HG02759 (cell line): ENCODE measurements around the gene CELF4.

Experiments
- ATAC-seq: cut with Tn5 transposase; IDR thresholded peaks from one replicate; pipeline ENCODE4 v1.9.1; 2021; ENCODE audit warnings: mild to moderate bottlenecking, moderate library complexity; ENCODE audit not compliant: unreplicated experiment

CELF4 gene

DNA sequence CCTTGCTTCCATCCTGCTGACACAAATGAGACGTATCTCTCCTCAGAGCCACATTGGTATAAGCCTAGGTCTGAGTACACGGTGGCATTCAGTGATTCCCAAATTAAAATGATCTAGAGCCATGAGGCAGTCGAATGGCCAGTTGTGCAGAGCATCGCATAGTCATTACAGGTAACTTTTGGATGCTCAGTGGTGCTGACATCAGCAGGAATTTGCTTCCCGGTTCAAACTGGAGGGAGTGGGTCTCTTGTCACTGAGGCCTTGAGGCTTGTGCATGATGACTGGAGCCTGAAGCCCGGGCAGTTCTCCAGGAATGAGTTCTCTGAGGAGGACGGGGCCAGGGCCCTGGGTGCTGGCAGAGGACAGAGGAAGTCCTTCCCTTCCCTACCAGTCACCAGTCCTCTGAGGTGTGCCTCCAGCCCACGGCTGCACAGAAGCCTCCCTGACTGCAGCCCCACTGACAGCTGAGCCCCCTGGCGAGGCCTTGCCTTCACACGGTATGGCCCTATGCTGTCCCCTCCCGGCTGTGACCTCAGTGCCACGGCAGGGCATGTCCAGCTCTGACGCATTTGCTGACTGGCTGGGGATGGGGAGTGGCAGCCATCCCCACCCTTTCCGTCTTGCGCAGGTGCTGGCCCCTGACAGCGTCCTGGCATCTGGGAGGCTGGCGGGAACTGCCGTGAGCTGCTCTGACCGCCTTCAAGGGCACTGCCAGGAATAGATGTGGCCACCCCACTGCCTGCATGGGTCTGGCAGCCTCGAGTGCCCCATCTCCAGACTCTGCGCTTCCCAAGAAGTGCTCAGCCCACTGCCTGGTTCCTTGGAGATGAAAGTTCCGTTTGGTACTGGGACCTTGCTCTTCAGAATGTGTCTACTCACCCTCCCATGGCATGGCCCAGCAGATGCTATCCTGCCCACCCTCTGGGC is 117.4 kb downstream of the CELF4 start:
- no peak for ATAC-seq

DNA sequence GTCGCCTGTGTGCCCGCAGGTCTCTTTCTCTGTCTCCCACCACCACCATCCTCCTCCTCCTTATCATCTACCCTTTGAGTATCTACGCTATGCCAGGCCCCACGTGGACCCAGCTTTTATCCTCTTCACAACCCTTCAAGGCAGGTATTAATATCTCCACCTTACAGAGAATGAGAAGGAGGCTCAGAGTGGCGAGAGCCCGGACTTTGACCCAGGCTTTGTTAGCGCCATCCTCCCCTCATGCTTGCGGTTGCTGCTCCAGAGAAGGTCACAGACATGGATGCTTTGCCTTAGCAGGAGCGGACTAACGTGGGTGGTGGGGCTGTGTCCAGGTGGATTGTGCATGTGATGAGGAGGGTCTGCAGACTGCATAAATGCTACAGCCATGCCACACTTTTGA is 119.8 kb downstream of the CELF4 start:
- no peak for ATAC-seq

DNA sequence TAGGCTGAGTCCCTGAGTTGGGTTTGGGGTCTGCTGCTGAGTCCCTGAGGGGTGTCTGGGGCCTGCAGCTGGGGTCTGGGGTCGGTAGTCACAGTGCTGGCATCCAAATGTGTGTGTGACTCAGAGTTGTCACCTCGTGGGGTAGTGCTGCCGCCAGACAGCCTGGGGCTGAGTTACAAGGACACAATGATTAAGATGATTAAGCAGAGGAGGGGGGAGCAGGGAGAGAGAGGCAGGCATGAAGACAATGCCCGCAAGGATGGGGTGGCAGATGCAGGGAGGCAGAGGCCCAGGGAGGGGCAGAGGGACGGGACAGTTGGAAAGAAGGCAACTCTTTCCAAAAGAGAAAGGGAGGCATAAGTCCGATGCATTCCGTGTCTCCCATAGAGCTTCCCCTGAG is 120.2 kb downstream of the CELF4 start:
- no peak for ATAC-seq

DNA sequence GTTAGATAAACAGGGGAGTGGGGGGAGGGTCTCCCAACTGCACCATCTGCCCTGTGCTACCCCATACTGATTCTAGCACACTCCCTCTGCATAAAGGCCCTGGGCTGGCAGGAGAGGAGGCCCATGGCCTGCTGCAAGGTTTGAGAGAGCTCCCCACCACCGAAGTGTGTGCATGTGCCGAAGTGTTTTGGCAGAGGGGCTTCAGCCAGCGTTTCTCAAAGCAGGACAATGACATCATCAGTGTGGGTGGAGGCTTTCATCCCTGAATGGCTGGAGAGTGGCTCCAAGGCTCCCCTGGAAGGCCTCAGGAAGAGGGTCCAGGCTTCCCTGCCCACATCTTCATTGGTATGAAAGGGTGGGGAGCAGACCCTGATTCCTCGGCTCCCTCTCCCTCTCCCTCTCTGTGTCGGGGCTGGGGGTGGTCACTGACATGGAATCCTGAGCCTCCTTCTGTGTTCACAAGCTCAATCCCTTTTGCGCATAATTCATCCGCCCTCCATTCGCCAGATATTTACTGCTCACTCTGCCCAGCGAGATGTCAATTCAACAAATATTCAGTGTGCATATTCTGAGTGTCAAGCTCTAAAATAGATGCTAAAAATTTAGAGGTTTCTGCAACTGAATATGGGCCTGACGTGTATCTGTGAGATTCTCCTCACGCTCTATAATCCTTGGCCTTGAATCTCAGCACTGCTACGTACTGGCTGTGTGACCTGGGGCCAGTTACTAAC is 122.1 kb downstream of the CELF4 start:
- ATAC-seq, result no peak

DNA sequence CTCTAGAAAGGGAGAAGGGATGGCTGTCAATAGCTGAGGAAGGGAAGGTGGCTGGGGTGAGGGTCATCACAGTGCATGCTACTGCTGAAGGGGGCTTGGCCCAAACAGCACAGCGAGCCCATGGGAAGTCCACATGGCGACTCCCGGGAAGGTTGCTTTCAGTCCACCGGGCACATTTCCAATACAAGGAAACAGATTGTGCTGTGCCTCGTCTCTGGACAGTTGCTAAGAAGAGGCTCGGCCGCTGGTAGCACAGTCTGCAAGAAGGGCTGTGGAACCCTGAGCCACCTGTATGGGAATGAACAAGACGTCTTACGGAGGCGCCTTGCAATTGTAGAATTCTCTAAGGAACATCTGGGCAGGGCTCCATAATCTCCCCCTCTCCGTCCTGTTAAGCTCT is 123.1 kb downstream of the CELF4 start:
- ATAC-seq, result no peak

DNA sequence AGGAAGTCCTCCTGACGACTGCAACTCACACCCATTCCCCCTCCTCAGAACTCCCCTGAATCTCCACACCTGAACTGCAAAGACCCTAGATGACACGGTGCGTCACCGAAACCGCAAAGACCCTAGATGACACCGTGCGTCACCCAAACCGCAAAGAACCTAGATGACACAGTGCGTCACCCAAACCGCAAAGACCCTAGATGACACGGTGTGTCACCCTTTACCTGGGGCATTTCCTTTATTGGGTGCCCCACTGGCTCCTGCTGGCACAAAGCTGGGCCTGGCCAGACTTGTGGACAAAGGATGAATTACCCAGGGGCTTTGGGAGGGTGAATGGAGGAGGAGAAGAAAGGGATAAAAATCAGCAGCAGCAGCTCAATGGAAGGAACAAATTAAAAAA is 123.8 kb downstream of the CELF4 start:
- ATAC-seq, result no peak

DNA sequence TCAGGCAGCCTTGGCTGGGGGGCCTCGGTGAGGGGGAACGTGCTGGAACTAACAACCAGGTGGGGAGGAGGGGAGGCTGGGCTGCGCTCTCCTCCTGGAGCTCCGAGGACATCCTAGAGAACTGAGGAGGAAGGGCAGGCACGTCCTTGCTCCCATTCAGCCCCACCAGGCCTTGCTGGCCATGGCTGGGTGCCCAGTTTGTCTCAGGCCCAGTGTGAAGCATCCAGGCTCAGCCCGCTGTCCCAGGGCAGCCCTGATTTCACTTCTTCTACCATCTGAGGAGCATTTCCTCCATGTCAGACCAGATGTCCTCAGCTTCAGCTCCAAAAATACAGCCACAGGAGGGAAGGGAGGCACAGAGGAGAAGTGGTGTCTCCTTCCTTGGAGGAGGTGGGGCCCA is 125.4 kb downstream of the CELF4 start:
- ATAC-seq, result no peak

DNA sequence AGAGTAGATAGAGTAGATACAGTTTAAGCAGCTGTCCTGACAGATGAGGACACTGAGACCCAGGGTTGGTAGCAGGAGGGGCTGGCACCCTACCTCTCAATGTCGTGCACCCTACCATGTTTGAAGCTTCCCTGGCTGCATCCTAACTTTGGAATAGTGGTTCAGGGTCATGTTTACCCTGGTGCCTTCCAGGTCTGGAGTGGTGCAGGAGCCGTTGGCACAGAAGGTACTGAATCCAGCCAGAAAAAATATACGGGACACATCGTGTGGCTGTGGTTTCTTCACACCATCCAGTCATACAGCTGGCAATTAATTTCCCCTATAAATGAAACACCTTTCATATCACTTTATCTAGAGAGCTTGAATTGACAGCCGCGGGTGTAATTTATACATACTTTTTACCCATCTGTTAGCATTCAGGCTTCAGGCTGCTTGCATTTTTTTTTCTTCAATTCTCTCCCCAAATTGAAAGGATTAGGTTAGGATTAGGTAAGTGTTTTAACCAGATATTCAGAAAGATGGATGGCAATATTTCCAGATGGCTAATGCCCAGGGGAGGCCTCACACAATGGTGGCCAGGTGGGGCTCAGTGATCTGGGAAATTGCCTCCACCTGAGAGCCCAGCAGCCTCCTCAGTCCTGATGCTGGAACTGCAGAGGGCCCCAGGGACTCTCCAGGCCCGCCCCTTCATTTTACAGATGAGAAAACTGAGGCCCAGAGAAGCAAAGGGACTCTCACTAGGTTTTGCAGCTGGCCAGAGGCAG is 127.0 kb downstream of the CELF4 start:
- ATAC-seq, result no peak

DNA sequence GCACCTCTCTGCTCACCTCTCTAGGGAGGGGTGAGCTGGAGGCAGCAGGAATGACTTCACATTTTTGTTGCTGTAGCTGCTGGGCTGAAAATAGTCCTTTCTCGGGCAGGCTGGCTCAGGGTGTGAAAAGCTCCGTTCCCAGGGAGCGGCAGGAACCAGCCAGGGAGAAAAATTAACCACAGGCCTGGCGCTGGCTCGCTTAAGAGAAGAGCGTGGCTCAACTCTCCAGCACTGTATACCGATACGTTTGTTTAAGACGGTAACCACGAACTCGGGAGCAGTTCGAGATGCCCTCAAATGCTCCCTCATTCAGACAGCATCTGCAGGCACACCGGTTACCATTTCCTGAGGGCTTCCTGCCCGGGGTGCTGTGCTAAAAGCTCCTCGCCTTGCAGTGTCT is 129.6 kb downstream of the CELF4 start:
- ATAC-seq, result no peak

DNA sequence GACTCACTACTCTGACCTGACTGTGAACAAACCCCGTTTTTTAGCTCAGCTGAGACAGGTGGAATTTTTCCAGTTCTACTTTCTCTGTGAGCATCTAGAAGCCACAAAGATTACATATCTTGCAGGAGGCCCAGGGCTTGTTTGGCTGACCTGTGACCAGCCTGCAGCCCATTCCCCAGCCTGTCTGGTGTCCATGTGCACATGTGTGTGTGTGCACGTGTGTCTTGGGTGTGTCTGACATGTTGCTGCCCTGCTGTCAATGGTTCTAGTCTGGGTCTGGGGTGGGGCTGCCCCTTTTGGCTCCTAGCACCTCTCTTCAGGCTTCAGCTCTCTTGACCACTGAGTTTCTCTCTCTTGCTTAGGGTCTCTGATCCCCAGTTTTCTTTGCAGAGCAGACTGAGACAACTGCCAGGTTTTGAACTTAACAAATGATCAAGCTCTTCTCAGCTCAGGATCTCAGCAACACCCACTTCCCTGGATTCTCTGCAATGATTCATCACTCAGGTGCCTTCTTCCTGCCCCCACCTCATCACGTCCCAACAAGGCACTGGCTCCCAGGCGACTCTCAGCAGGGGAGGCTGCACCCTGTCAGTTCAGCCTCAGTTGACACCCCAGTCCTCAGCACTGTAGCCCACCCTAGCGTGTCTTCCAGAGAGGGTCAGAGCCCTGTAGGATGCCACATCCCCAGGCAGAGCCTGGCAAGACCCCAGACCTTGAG is 130.3 kb downstream of the CELF4 start:
- no peak for ATAC-seq

DNA sequence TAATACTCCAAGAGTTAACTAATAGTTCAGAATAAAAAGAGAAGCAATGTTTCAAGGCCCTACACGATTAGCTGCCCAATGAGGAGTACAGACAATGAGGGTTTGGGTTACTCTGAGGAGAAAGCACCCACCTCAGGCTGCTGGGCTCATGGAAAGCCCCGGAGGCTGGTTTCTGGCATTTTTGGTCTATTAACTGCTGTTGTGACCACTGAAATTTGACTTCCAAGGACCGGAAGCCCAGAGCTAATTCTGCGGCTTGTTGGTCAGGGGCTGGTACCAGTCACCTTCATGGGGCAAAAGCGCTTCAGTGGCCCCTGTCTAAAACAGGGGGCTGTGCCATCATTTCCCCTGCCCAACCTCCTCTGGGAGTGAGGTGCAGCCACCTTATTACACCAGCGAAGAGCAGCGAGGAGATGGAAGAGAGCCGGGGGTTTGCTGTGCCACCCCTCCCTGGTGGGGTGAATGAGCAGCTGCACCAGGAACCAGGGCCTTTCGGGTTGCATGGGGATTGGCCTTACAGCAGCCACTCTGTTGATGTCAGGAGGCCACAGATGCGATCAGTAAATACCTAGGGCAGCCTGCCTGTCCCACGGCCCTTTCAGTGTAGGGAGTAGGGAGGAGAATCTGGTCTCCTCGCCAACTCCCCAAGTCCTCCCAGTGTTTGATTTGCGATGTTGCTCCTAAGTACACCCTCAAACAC is 131.3 kb downstream of the CELF4 start:
- ATAC-seq, result no peak

DNA sequence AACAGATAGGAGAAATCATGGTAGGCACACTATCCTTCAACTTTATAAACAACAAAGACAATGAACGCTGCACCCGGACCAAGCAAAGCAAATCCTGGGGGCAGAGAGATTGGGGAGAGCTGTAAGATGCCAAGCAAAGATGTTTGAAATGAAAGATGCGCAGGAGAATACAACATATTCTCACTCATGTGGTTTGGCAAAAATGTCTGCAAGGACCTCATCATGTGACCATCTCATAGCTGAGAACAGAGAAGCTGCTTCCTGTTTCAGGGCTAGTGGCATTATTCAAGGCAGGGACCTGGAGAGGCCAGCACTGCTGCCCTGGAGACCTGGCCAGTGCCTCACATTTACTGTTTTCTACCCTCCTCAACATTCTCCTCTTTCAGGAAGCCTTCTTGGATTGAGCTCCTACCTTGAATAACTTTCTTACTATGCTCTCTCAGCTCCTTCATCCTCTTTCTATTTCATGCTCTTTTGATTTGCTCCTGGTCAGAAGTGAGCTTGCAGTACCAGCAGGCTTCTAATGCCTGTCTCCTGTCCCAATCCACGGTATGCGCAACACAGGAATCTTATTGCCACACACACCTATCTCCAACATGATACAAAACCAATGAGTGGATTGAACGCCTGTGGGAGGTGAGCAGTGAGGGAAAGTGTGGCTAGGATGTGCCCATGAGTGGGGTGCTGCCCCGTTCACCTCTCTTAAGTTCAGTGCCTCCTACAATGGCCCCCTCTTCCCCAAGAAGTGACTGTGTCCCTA is 133.0 kb downstream of the CELF4 start:
- ATAC-seq, result no peak

DNA sequence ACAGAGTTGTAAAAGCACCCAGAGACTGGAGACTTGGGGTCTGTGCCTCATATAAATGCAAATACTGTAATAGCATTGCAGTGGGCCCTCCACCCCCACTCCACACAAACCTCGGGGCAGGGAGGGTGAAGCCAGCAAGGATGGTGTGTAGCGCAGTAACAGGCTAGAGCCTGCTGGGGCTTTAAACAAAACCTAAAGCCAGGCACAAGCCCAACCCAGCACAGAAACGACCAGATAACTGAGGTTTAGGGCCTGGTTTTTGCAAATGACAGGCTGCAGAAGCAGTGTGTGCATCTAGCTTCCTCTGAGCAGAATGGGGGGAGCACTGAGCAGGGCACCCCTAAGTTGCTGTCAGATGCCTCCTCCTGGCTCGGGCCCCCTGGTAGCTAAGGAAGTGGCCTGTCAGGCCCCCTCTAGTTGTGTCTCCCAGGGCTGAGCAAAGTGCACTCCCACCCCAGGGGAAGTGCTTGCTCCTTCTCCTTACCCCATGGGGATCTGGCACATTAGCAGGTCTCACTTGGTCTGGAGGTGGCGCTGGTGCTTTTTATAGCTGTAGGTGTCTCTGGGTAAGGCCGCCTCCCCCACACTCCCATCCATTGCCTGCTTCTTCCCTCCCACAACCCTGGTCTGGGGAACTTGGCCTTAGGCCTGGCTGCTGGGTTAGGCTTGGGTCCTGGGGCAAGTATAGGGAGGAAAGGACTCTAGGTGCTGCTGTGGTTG is 135.1 kb downstream of the CELF4 start:
- ATAC-seq, result no peak

DNA sequence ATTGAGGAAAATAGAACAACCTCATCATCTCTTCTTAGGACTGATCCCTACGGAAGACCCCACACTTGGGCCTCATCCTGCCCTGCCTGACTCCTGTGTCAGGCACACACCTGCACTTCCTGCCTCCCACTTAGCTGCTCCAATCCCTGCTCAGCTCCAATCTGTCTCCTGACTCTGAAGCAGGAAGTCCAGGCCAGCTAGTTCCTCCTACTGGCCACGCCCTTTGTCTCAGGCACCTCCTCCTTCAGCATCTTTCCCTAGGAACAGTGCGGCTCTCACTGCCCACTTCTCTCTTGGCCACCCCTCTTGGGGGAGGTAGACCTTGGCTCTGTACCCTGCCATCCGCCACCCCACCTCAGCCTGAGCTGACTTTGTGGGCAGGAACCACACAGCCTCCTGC is 135.8 kb downstream of the CELF4 start:
- ATAC-seq, result no peak

DNA sequence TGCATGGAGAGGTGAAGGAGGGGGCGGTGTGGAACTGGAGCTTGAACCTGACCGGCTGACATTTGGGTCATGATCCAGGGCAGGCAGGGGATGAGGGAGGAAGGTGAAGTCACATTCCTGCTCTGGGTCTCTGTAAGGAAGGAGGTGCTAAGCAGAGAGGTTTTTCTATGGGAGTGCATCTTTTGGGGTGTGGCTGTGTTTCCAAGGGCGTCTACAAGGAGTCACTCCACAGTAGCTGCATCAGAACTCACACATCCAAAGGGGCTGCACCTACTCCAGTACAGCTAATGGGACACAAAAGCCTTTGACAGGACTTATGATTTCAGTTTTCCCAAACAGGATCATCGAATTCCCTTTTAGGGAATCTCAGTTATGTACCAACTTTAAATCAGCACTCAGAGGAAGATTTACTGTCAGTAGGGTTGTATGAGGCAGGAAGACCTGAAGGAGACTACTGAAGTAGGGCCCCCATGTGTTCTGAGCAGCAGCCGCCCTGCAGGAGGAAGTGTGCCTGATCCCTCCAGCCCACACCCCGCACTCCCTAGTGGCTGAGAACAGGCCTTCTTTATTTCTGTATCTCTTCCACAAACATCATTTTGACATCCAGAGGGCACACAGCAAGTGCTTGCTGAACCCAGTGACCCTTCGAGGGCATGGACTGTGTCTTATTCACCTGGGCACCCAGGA is 137.2 kb downstream of the CELF4 start:
- ATAC-seq, result no peak

DNA sequence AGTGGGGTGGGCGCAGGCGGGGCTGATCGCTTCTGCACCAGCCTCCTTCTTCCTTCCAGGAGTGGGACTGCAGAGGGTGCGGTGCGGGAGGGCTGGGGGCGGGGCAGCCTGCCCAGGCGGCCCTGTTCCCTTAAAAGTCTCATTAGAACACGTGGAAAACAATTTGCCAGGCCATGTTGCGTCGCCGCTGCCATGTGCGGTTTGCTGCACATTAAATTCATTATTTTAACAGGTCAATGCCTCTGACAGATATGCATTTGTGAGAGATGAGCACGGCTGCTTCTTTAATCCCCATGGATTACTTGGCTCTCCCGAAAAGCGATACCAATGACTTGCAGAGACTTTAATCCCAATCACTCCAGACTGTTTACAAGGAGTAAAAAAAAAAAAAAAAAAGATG is 139.0 kb downstream of the CELF4 start:
- no peak for ATAC-seq

DNA sequence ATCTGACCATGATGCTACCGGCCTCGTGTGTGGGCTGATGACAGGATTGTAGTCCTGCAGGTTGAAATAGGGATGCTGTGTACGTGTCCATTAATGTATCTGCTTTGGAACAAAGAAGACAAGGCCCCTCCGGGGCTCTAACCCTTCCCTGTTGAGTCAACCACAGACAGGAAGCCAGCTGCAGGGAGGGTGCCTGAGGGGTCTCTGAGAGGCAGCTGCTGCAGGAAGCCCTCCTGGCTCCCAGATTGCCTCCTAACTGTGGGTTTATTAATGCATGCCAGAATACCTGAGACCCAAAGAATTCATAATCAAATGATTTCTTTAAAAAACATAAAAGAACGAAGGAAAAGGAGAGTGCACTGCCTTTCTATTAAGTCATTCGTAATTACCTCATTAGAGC is 140.4 kb downstream of the CELF4 start:
- ATAC-seq, result no peak

DNA sequence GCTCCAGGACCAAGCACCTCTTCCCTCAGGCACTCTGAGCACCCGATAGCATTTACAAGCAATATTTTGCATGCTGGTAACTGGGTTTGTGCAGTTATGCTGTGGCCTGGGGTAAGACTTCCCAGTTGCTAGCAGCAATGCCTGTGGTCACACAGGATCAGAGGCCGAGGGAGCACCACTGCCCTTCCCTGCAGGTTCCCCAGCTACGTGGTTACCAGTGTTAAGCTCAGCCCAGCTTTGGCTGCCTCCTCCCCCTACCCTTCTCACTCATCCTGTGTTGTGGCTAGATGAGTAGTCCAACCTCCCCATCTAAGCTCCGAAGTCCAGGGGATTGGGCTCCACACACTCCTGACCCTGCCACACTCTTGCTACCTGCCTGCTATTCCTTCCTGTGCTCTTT is 141.1 kb downstream of the CELF4 start:
- no peak for ATAC-seq
